K562 (cell line): ENCODE measurements around the gene AGPAT2. TPM values are rescaled to one million over a fixed set of nuclear protein-coding genes. Genes with fewer than 3 reads are reported as not detected.

ENCODE experiments used
- ATAC-seq: fragments of 200-7000 bp; cut with Tn5 transposase; 3 replicates; pipeline ENCODE4 v1.9.1; 2020; ENCODE audit warnings: moderate library complexity
- BruUV-seq: library from RNA; stranded (reverse); fragments of 400-500 nt; replicated peaks from 2 replicates; lab custom pipeline; 2021; lab: Mats Ljungman, UMichigan
- CTCF ChIA-PET: fragments of 300-600 bp; formaldehyde crosslinking; extraction: SDS; loops from one replicate; lab custom pipeline; 2021; ENCODE audit warnings: low intra/inter-chr PET ratio; lab: Yijun Ruan, JAX
- POLR2A ChIA-PET: fragments of 300-600, 350-650 bp; sonication (Branson Sonifier 250); formaldehyde crosslinking; extraction: SDS; loops from one replicate; lab custom pipeline; 2021; ENCODE audit warnings: antibody characterized with exemption, inconsistent platforms; lab: Yijun Ruan, JAX
- DNase-seq, 4 experiments: peaks; one replicate each; pipeline versions ENCODE4 v3.0.0 to v3.0.0-alpha.2; 2011 to 2018; ENCODE audit warnings: low spot score in 3 of 4, mixed read lengths in 3 of 4; ENCODE audit errors: extremely low read depth in 1 of 4
- FAIRE-seq: peaks from 2 replicates; lab custom pipeline; 2011; peaks lifted over from hg19 to GRCh38; lab: Jason Lieb, UNC
- H2AFZ ChIP-seq: 2 replicates; pipeline ENCODE4 v1.6.0; 2011; ENCODE audit warnings: low read depth, low read length, control low read depth, inconsistent platforms
- H3K27ac ChIP-seq: fragments of 200-600 bp; 3 replicates; pipeline ENCODE4 v1.8.0; 2011; ENCODE audit warnings: low read depth, mild to moderate bottlenecking, control low read depth, inconsistent platforms, low read length, moderate library complexity, mixed read lengths; ENCODE audit errors: extremely low read depth
- H3K27me3 ChIP-seq, 2 experiments: fragments of 300-600 bp in 1 of 2; 2 replicates in 1 of 2; 3 replicates in 1 of 2; pipeline versions ENCODE4 v1.6.0 to v1.8.0; 2011; ENCODE audit warnings: inconsistent platforms in 2 of 2, low read length in 2 of 2, mild to moderate bottlenecking in 1 of 2, mixed read lengths in 1 of 2, moderate library complexity in 1 of 2; ENCODE audit not compliant: control insufficient read depth in 2 of 2, insufficient read depth in 2 of 2
- H3K36me3 ChIP-seq: fragments of 300-600 bp; 3 replicates; pipeline ENCODE4 v1.8.0; 2011; ENCODE audit warnings: mild to moderate bottlenecking, low read length, inconsistent platforms; ENCODE audit not compliant: control insufficient read depth, insufficient read depth
- H3K4me1 ChIP-seq, 2 experiments: fragments of 200-600 bp in 1 of 2; replicated peaks in 1 of 2; 2 replicates in 1 of 2; 3 replicates in 1 of 2; pipeline versions ENCODE4 v1.5.1 to v1.8.0; 2011; ENCODE audit warnings: inconsistent platforms in 2 of 2, low read length in 2 of 2, mild to moderate bottlenecking in 1 of 2, mixed read lengths in 1 of 2, moderate library complexity in 1 of 2; ENCODE audit not compliant: control insufficient read depth in 2 of 2, insufficient read depth in 2 of 2
- H3K4me2 ChIP-seq: 2 replicates; pipeline ENCODE4 v1.6.1; 2011; ENCODE audit warnings: low read length, control low read depth, inconsistent platforms, mixed read lengths; ENCODE audit not compliant: insufficient read depth
- H3K4me3 ChIP-seq: fragments of 200-600 bp; sonication (generic), shearing (Covaris generic); 2 replicates; pipeline ENCODE4 v1.5.1; 2016; ENCODE audit warnings: control low read depth, inconsistent platforms
- H3K79me2 ChIP-seq: fragments of 200-600 bp; 3 replicates; pipeline ENCODE4 v1.8.0; 2011; ENCODE audit warnings: low read length, inconsistent platforms; ENCODE audit not compliant: control insufficient read depth, insufficient read depth
- H3K9ac ChIP-seq, 2 experiments: 2 replicates each; pipeline versions ENCODE4 v1.6.0 to v1.6.1; 2011; ENCODE audit warnings: low read depth in 2 of 2, low read length in 2 of 2, control low read depth in 1 of 2, inconsistent platforms in 1 of 2, mild to moderate bottlenecking in 1 of 2, mixed read lengths in 1 of 2; ENCODE audit not compliant: insufficient read depth in 1 of 2
- H3K9me1 ChIP-seq: one replicate; pipeline ENCODE4 v1.6.0; 2011; ENCODE audit warnings: inconsistent platforms, mild to moderate bottlenecking, low read length, moderate library complexity; ENCODE audit not compliant: control insufficient read depth, insufficient read depth
- H3K9me3 ChIP-seq: replicated peaks from 2 replicates; pipeline ENCODE4 v1.5.1; 2011; ENCODE audit warnings: low read depth, low read length, inconsistent platforms; ENCODE audit not compliant: control insufficient read depth, insufficient read depth
- H4K20me1 ChIP-seq: replicated peaks from 2 replicates; pipeline ENCODE4 v1.6.1; 2011; ENCODE audit warnings: low read length, inconsistent platforms, mixed read lengths; ENCODE audit not compliant: control insufficient read depth, insufficient read depth
- BCOR ChIP-seq: fragments of 450-650 bp; IDR thresholded peaks from 2 replicates; pipeline ENCODE4 v1.6.1; 2016
- CBX1 ChIP-seq: sonication (generic); IDR thresholded peaks from 2 replicates; pipeline ENCODE4 v1.6.1; 2016; ENCODE audit warnings: antibody characterized with exemption, low read depth, mild to moderate bottlenecking
- ETV5 ChIP-seq: sonication (generic); formaldehyde crosslinking; IDR thresholded peaks from 2 replicates; pipeline ENCODE4 v1.4.0; 2020; ENCODE audit warnings: low read depth, mild to moderate bottlenecking, missing genetic modification reagents
- GABPA ChIP-seq: fragments of 200-800 bp; sonication (Bioruptor generic); conservative IDR thresholded peaks from 2 replicates; pipeline ENCODE4 v1.6.1; 2016; ENCODE audit warnings: low read depth, missing genetic modification characterization, missing compliant biosample characterization
- GATAD2B ChIP-seq: fragments of 450-650 bp; IDR thresholded peaks from 2 replicates; pipeline ENCODE4 v1.6.1; 2017; ENCODE audit warnings: mild to moderate bottlenecking, borderline replicate concordance
- IFI16 ChIP-seq: fragments of 250-450 bp; sonication (Bioruptor Pico); IDR thresholded peaks from 2 replicates; pipeline ENCODE4 v2.1.2; 2022; ENCODE audit warnings: mild to moderate bottlenecking, inconsistent platforms
- KHSRP ChIP-seq: fragments of 450-650 bp; IDR thresholded peaks from 2 replicates; pipeline ENCODE4 v1.6.1; 2017
- ZNF143 ChIP-seq: sonication (generic); formaldehyde crosslinking; IDR thresholded peaks from 2 replicates; pipeline ENCODE4 v1.9.0; 2022; ENCODE audit warnings: mild to moderate bottlenecking, missing genetic modification reagents
- WGBS: fragments of 100-300 bp; shearing (Covaris generic); methylation state at CpG from one replicate; pipeline ENCODE4 v1.1.6; 2016; ENCODE audit warnings: low coverage, mixed read lengths; ENCODE audit not compliant: insufficient coverage; ENCODE audit errors: missing lambda C conversion rate; 5-methylcytosine and 5-hydroxymethylcytosine counted together
- in situ Hi-C: fragments of 300-500 bp; cut with MboI; formaldehyde crosslinking; loops from 4 replicates; pipeline ENCODE4 v1.15.0; 2018; ENCODE audit warnings: inconsistent platforms, mixed read lengths
- intact Hi-C: fragments of 100-400 bp; cut with micrococcal nuclease; formaldehyde crosslinking; loops from 2 replicates; pipeline ENCODE4 v1.14.2; 2022
- polyA plus RNA-seq, 8 experiments: library from polyadenylated mRNA; depleted of rRNA in 4 of 8; stranded (reverse) in 5 of 8; unstranded in 3 of 8; fragments of >200 nt; fragmentation: Nextera tagmentation in 2 of 8; fragmentation: Illumina TruSeq in 1 of 8; extraction: Ambion mirVana in 2 of 8; extraction: Trizol in 1 of 8; gene quantifications; 2 replicates each; pipeline versions ENCODE4 v1.2.1 to v1.2.3, GENCODE V29; 2011 to 2014; ENCODE audit warnings: inconsistent platforms in 1 of 8, missing spikeins in 1 of 8
- total RNA-seq, 7 experiments: library from RNA; depleted of rRNA in 6 of 7; stranded (reverse); fragments of >200 nt in 6 of 7; fragmentation: Illumina TruSeq in 2 of 7; extraction: Trizol in 2 of 7; gene quantifications; 2 replicates each; pipeline versions ENCODE4 v1.2.1 to v1.2.3, GENCODE V29; 2011 to 2021; ENCODE audit warnings: low replicate concordance in 1 of 7

The AGPAT2 gene
- total and polyA plus RNA-seq, 9 of the 15 experiments (the other 6 are each of a cell fraction or from before 2014, with no cell fraction given), result 0.13 to 54.5 (median 23.9) TPM

- peaks cover 14 to 77% of the 10 kb centered on the region in 2 experiments; a peak in 4 of 5 replicates for H3K4me1 ChIP-seq
- 67% methylated on average over 9 of the region's 11 CpGs for WGBS
- H3K4me3 ChIP-seq, result no peak overlapping the region
- H3K79me2 ChIP-seq, result no peaks in the 10 kb centered on the region
- no peaks in the 10 kb centered on the region for H3K9me1 ChIP-seq
- FAIRE-seq, result no peak
- no peak for DNase-seq
- no peaks in the 10 kb centered on the region for H4K20me1 ChIP-seq
- ChIA-PET POLR2A (interaction anchor here (1.3 kb wide), 1 partner anchor 16 kb away, joined by 3 read pairs; no protein-coding TSS in a partner anchor), CTCF (no interaction called here)
- no TSS peak for BruUV-seq
- peak overlapping the region; percentile 37 for H2AFZ ChIP-seq
- intact Hi-C loops (no loop called here), in situ Hi-C loops (no loop called here)
- TF ChIP-seq CBX1 (0 out of 2 replicates have a peak, but pooled peaks have one; percentile 39), BCOR (peak; percentile 71), GATAD2B (no peak), ZNF143 (CRISPR knock-in tag) (no peak), ETV5 (CRISPR knock-in tag) (no peak), IFI16 (no peak), GABPA (tag) (0 out of 2 replicates have a peak, but pooled peaks have one; percentile 30), KHSRP (no peak)
- H3K9ac ChIP-seq, result peak overlapping the region in 1 of 2 experiments; percentile 79; a peak in 2 of 4 replicates
- ATAC-seq, result no peak
- H3K27me3 ChIP-seq, result no peaks in the 10 kb centered on the region
- H3K36me3 ChIP-seq, result no peaks in the 10 kb centered on the region
- no peaks in the 10 kb centered on the region for H3K9me3 ChIP-seq
- no peak overlapping the region; the same call in 1 of the 2 replicates for H3K4me2 ChIP-seq
- no peak overlapping the region for H3K27ac ChIP-seq
These were observed 31.0 kb downstream of the AGPAT2 start for GRCh38 chr9:136656183-136656738.
